Activated naive CD8-positive, alpha-beta T cell (primary cell): ENCODE measurements around the gene PAIP1.
A peak's percentile ranks its signal among the peaks of the same experiment; 100 is the strongest.
"Not testable (repeated sequence)": the region's sequence is repeated elsewhere in the genome, so short reads cannot be mapped to it uniquely, and the experiment has no call there.

Source experiments
- H3K27ac Mint-ChIP-seq: one replicate; pipeline ENCODE4 v1.8.0; 2021; ENCODE audit warnings: mixed read lengths
- H3K27me3 Mint-ChIP-seq: one replicate; pipeline ENCODE4 v1.8.0; 2021; ENCODE audit warnings: mixed read lengths
- H3K36me3 Mint-ChIP-seq: one replicate; pipeline ENCODE4 v1.8.0; 2021; ENCODE audit warnings: mixed read lengths
- H3K4me1 Mint-ChIP-seq: one replicate; pipeline ENCODE4 v1.8.0; 2021; ENCODE audit warnings: low read depth, mixed read lengths
- H3K4me3 Mint-ChIP-seq: one replicate; pipeline ENCODE4 v1.8.0; 2021; ENCODE audit warnings: mild to moderate bottlenecking, mixed read lengths
- H3K9me3 Mint-ChIP-seq: one replicate; pipeline ENCODE4 v1.8.0; 2021; ENCODE audit warnings: low read depth, mixed read lengths

The PAIP1 gene

GRCh38 chr5:43555895-43556606, 826 bp downstream of the PAIP1 start:
- Mint-ChIP-seq H3K9me3 (no peaks in the 10 kb centered on the region), H3K4me3 (no peak overlapping the region), H3K27me3 (no peaks in the 10 kb centered on the region), H3K4me1 (peaks cover 7% of the 10 kb centered on the region), H3K27ac (no peak overlapping the region), H3K36me3 (peaks cover 2% of the 10 kb centered on the region)

- peaks cover 2% of the 10 kb centered on the region for H3K36me3 Mint-ChIP-seq
Measured at GRCh38 chr5:43554497-43554896, 2.4 kb downstream of the PAIP1 start.

DNA sequence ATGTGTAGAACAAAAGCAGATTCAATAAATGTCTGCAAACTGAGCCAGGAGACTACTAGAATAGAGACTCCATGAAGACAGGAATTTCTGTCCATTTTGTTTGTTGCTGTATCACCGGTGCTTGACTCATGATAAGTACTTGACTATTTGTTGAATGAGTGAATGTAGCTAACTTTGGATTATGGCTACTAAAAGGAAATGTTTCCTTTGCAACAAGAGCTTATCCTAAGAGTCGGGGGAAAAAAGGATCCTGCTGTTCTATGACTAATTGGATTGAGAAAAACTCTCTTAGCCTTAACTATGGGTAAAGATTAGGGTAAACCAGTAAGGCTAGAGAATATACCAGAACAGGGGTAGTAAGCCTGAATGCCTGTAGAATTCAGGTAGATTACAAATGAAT, 3.5 kb downstream of the PAIP1 start:
- Mint-ChIP-seq H3K27me3 (no peaks in the 10 kb centered on the region), H3K36me3 (peaks cover 2% of the 10 kb centered on the region), H3K9me3 (no peaks in the 10 kb centered on the region), H3K27ac (no peak overlapping the region), H3K4me3 (no peak overlapping the region), H3K4me1 (peaks cover 9% of the 10 kb centered on the region)

More at GRCh38 chr5:43554497-43554896, 2.4 kb downstream of the PAIP1 start:
- H3K4me1 Mint-ChIP-seq: peaks cover 7% of the 10 kb centered on the region
- no peak overlapping the region for H3K4me3 Mint-ChIP-seq
- no peak overlapping the region for H3K27ac Mint-ChIP-seq
- H3K9me3 Mint-ChIP-seq: no peaks in the 10 kb centered on the region
- no peaks in the 10 kb centered on the region for H3K27me3 Mint-ChIP-seq

DNA sequence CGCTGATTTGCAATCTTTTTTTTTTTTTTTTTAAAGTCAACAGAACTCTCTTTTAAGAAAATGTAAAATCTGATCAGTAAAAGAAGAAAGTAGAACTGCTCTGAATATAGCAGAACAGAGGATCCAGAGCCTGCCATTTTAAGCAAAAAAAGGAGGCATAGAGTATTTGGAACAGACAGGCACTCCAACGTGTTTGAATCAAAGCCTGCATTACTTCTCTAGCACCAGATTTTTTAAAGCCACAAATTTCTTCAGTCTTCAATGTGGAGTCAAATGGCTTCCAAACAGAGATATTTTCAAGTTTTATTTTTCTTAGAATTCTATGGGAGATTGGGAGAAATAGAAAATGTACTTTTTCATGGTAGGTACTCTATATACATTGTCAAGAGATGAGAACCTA, 5.1 kb downstream of the PAIP1 start:
- Mint-ChIP-seq H3K27me3 (no peaks in the 10 kb centered on the region), H3K4me3 (no peak overlapping the region), H3K4me1 (peaks cover 9% of the 10 kb centered on the region), H3K9me3 (no peaks in the 10 kb centered on the region), H3K27ac (no peak overlapping the region), H3K36me3 (peaks cover 2% of the 10 kb centered on the region)

DNA sequence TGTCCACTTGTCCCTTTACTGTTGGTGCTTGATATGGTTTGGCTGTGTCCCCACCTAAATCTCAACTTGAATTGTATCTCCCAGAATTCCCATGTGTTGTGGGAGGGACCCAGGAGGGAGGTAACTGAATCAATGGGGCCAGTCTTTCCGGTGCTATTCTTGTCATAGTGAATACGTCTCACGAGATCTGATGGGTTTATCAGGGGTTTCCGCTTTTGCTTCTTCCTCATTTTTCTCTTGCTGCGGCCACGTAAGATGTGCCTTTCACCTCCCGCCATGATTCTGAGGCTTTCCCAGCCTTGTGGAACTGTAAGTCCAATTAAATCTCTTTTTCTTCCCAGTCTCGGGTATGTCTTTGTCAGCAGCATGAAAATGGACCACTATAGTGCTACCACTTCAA, 7.6 kb downstream of the PAIP1 start:
- not testable (repeated sequence) for H3K36me3 Mint-ChIP-seq, H3K9me3 Mint-ChIP-seq, H3K27me3 Mint-ChIP-seq, H3K27ac Mint-ChIP-seq, H3K4me3 Mint-ChIP-seq
- peaks cover 20% of the 10 kb centered on the region for H3K4me1 Mint-ChIP-seq

DNA sequence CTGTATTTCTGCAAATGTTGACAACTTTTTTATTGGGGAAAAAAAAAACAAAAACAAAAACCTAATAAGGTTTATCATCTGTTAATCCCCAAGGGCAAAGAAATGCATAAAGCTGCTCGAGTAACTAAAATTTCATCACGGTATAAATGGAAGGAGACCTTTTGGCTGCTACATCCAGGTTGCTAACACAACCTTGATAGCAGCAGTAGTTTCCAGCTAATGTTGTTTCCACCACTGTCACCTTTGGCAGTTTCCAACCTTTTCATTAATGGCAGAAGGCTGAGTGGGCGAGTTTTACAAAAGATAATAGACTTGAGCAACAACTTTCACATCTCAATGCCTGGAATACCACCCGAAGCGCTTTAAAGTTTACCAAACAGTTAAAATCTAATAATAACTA, 8.5 kb downstream of the PAIP1 start:
- H3K27ac Mint-ChIP-seq: peak overlapping the region; percentile 3
- no peaks in the 10 kb centered on the region for H3K27me3 Mint-ChIP-seq
- H3K4me3 Mint-ChIP-seq: no peak overlapping the region
- H3K9me3 Mint-ChIP-seq: no peaks in the 10 kb centered on the region
- H3K4me1 Mint-ChIP-seq: peaks cover 22% of the 10 kb centered on the region
- peaks cover 7% of the 10 kb centered on the region for H3K36me3 Mint-ChIP-seq

GRCh38 chr5:43547532-43547931, 9.3 kb downstream of the PAIP1 start:
- no peak overlapping the region for H3K4me3 Mint-ChIP-seq
- no peak overlapping the region for H3K27ac Mint-ChIP-seq
- H3K4me1 Mint-ChIP-seq: peaks cover 24% of the 10 kb centered on the region
- no peaks in the 10 kb centered on the region for H3K9me3 Mint-ChIP-seq
- H3K27me3 Mint-ChIP-seq: no peaks in the 10 kb centered on the region
- peaks cover 10% of the 10 kb centered on the region for H3K36me3 Mint-ChIP-seq

DNA sequence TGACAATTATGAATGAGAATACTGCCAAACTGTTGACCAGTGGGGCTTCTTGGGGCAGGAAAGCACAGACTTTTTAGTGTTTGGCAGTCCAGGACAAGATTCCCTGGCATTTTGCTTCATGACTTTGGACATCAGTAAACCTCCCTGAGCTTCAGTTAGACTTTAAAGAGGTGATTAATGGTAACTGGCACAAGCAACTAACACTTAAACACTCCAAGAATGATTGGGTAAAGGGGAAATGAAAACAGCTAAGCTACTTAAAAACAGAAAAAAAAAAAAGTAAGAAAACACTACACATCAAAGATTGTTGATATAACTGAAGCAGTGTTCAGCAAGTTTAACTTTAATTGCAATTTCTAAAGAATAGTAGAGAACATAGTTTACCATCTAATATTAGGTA, 13.4 kb downstream of the PAIP1 start:
- Mint-ChIP-seq H3K4me3 (no peak overlapping the region), H3K27me3 (no peaks in the 10 kb centered on the region), H3K27ac (peak overlapping the region; percentile 8), H3K4me1 (peaks cover 26% of the 10 kb centered on the region), H3K36me3 (peaks cover 12% of the 10 kb centered on the region), H3K9me3 (no peaks in the 10 kb centered on the region)

DNA sequence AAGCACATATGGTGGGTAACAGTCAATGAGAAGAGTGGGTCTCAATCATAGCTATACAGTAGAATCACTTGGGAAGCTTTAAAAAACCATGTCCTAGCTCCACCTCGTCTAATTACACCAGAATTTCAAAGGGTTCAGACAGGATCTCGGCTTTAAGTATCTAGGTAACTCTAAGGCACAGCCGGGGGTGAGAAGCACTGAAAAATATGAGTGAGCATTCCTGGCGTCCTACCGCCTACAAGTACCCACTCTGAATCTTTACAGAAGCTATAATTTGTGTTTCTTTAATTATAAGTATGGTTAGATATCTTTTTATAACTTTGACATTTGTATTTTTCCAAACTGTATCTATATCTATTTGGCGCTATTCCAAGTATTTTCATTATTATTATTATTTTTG, 16.1 kb downstream of the PAIP1 start:
- peaks cover 20% of the 10 kb centered on the region for H3K4me1 Mint-ChIP-seq
- no peak overlapping the region for H3K4me3 Mint-ChIP-seq
- H3K27ac Mint-ChIP-seq: peak overlapping the region; percentile 12
- H3K36me3 Mint-ChIP-seq: peaks cover 13% of the 10 kb centered on the region
- no peaks in the 10 kb centered on the region for H3K27me3 Mint-ChIP-seq
- no peaks in the 10 kb centered on the region for H3K9me3 Mint-ChIP-seq

DNA sequence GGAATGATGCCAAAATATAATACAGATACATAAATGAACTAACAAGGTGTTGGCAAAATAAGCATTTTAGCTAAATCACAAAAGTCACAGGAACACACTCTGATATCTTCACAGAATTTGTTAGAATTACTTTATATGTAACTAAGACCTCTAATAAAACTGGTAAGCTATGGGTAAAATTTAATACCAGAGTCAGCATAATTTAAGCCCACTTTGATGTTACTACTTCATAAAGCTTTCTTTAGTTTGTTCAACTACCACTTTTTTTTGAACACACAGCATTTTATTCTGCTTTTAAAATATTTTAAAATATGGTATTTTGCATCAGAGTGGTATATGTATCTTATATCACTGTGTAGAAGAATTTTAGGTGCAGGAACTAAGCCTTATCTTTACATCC, 19.9 kb downstream of the PAIP1 start:
- H3K27me3 Mint-ChIP-seq: no peaks in the 10 kb centered on the region
- H3K36me3 Mint-ChIP-seq: peaks cover 13% of the 10 kb centered on the region
- peaks cover 18% of the 10 kb centered on the region for H3K4me1 Mint-ChIP-seq
- H3K4me3 Mint-ChIP-seq: no peak overlapping the region
- H3K27ac Mint-ChIP-seq: no peak overlapping the region
- no peaks in the 10 kb centered on the region for H3K9me3 Mint-ChIP-seq

- Mint-ChIP-seq H3K27me3 (no peaks in the 10 kb centered on the region), H3K4me3 (no peak overlapping the region), H3K4me1 (peaks cover 13% of the 10 kb centered on the region), H3K9me3 (no peaks in the 10 kb centered on the region), H3K36me3 (peaks cover 11% of the 10 kb centered on the region), H3K27ac (peak overlapping the region; percentile 47)
Measured at GRCh38 chr5:43533646-43534045, 23.2 kb downstream of the PAIP1 start.

DNA sequence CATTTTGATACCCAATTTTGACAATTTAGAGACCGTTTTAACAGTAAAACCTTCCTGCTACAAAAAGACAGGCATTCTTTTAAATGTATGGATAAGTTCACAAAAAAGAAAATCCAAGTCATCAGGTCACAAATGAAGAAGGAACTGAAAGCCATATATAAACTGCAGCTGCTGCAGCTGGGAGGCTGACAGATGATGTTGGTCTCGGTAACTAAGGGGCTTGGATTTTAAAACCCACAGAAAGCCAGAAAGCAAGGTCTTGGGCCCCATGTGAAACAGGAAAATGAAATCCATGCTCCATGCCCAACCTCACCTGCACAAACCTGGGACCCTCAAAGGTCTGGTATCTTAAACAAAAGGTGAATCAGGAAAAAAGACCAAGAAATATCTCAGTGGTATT, 26.2 kb downstream of the PAIP1 start:
- Mint-ChIP-seq H3K27ac (no peak overlapping the region), H3K4me3 (no peak overlapping the region), H3K4me1 (peaks cover 12% of the 10 kb centered on the region), H3K9me3 (no peaks in the 10 kb centered on the region), H3K36me3 (peaks cover 12% of the 10 kb centered on the region), H3K27me3 (no peaks in the 10 kb centered on the region)

- Mint-ChIP-seq H3K27me3 (no peaks in the 10 kb centered on the region), H3K9me3 (no peaks in the 10 kb centered on the region), H3K36me3 (peaks cover 25% of the 10 kb centered on the region), H3K27ac (no peak overlapping the region), H3K4me3 (no peak overlapping the region), H3K4me1 (no peaks in the 10 kb centered on the region)
Measured at GRCh38 chr5:43523662-43524072, 33.2 kb downstream of the PAIP1 start.

- Mint-ChIP-seq H3K36me3 (peaks cover 23% of the 10 kb centered on the region), H3K27me3 (no peaks in the 10 kb centered on the region), H3K4me1 (peaks cover 6% of the 10 kb centered on the region), H3K9me3 (no peaks in the 10 kb centered on the region), H3K4me3 (no peak overlapping the region), H3K27ac (no peak overlapping the region)
Measured at GRCh38 chr5:43520615-43521014, 36.3 kb downstream of the PAIP1 start.

DNA sequence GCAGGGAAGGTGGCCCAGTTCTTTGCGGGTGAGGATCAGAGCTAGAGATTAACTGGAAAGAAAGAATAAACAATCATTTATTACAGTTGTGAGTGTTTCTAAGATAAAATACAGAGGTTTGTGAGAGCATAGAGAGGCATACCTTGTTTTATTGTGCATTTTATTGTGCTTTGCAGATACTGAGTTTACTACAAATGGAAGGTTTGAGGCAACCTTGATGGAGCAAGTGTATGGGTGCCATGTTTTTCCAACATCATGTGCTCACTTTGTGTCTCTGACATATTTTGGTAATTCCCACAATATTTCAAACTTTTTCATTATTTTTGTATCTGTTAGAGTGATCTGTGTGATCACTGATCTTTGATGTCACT, 41.2 kb downstream of the PAIP1 start:
- peaks cover 16% of the 10 kb centered on the region for H3K36me3 Mint-ChIP-seq
- H3K4me1 Mint-ChIP-seq: peaks cover 35% of the 10 kb centered on the region
- no peaks in the 10 kb centered on the region for H3K9me3 Mint-ChIP-seq

More for the DNA sequence above, 41.2 kb downstream of the PAIP1 start:
- no peaks in the 10 kb centered on the region for H3K27me3 Mint-ChIP-seq
- H3K27ac Mint-ChIP-seq: peak overlapping the region; percentile 95
- H3K4me3 Mint-ChIP-seq: peak overlapping the region; percentile 94
